Breast epithelium (tissue), 3 donors: ENCODE results near the gene CCDC146.
"Not testable (repeated sequence)": the region's sequence is repeated elsewhere in the genome, so short reads cannot be mapped to it uniquely, and the experiment has no call there.

Experiments
- CTCF ChIP-seq, 3 donors: fragments of 450-650 bp; IDR thresholded peaks; one replicate each; pipeline ENCODE4 v1.5.1; 2016 to 2017; ENCODE audit warnings: antibody characterized with exemption in 3 of 3, mild to moderate bottlenecking in 3 of 3, moderate library complexity in 3 of 3
- POLR2A ChIP-seq: fragments of 450-650 bp; IDR thresholded peaks from one replicate; pipeline ENCODE4 v1.6.1; 2016; ENCODE audit warnings: antibody characterized with exemption, mild to moderate bottlenecking, moderate library complexity
- POLR2AphosphoS5 ChIP-seq, 3 donors: sonication (generic); formaldehyde crosslinking; IDR thresholded peaks; one replicate each; pipeline ENCODE4 v1.6.1; 2017; ENCODE audit warnings: antibody characterized with exemption in 3 of 3

GRCh38 chr7:77275663-77276062 is 153.2 kb downstream of the CCDC146 start:
- not testable (repeated sequence) for TF ChIP-seq CTCF (IDR thresholded peaks at IDR 0.05); POLR2AphosphoS5 (IDR thresholded peaks at IDR 0.05); POLR2A
